HL-60 (cell line): ENCODE data around the gene CGA.

Experiments used
- DNase-seq, 2 experiments: peaks; one replicate each; pipeline ENCODE4 v3.0.0-alpha.2; 2010 to 2020; ENCODE audit warnings: low read depth in 1 of 2, low spot score in 1 of 2
- H3K27ac ChIP-seq: fragments of 250-450 bp; sonication (Bioruptor Pico); replicated peaks from 2 replicates; pipeline ENCODE4 v1.5.1; 2020; ENCODE audit warnings: mild to moderate bottlenecking, moderate library complexity
- H3K27me3 ChIP-seq: fragments of 250-450 bp; sonication (Bioruptor Pico); 2 replicates; pipeline ENCODE4 v1.5.1; 2021; ENCODE audit warnings: mild to moderate bottlenecking, moderate library complexity; ENCODE audit not compliant: insufficient read depth, poor library complexity, severe bottlenecking
- H3K4me3 ChIP-seq: replicated peaks from 2 replicates; pipeline ENCODE4 v1.5.1; 2011; ENCODE audit warnings: mild to moderate bottlenecking, control low read depth, low read length; ENCODE audit not compliant: insufficient read depth
- GABPA ChIP-seq: IDR thresholded peaks from 2 replicates; pipeline ENCODE4 v1.6.1; 2012; ENCODE audit warnings: low read depth
- POLR2AphosphoS5 ChIP-seq: IDR thresholded peaks from 2 replicates; pipeline ENCODE4 v1.6.1; 2012; ENCODE audit warnings: low read depth
- SPI1 ChIP-seq: IDR thresholded peaks from 2 replicates; pipeline ENCODE4 v1.6.1; 2012; ENCODE audit warnings: low read depth, mild to moderate bottlenecking, borderline replicate concordance
- TF ChIP-seq, protein P1 (sequence below): IDR thresholded peaks from one replicate; pipeline ENCODE4 v1.5.1; 2011; ENCODE audit warnings: low read length, control low read depth, inconsistent platforms; ENCODE audit not compliant: insufficient read depth
- TF ChIP-seq, protein P2 (sequence below): IDR thresholded peaks from 2 replicates; pipeline ENCODE4 v1.6.1; 2012; ENCODE audit warnings: low read depth; ENCODE audit not compliant: insufficient replicate concordance

CGA gene

DNA sequence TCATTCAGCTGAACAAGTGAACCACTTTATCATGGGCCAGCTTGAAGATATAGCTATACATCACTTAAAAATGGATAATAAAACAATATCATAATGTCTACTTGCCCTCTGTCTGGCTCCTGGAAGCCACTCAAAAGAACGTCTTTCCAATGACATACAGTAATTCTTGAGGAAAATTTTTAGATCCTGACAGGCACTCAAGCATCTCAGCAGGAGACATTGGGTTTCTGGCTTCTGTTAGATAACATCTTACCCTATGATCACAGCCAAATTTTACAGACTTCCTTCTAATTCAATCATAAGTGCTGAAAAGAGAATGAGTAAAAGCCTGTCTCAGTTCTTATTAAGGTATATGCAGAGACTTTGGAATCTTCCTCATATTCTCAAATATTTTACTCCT, 330 bp downstream of the CGA start:
- no peak overlapping the region for H3K4me3 ChIP-seq
- no peak overlapping the region for H3K27ac ChIP-seq
- no peak for DNase-seq
- H3K27me3 ChIP-seq: peaks cover 6% of the 10 kb centered on the region
- TF ChIP-seq, protein P1, sequence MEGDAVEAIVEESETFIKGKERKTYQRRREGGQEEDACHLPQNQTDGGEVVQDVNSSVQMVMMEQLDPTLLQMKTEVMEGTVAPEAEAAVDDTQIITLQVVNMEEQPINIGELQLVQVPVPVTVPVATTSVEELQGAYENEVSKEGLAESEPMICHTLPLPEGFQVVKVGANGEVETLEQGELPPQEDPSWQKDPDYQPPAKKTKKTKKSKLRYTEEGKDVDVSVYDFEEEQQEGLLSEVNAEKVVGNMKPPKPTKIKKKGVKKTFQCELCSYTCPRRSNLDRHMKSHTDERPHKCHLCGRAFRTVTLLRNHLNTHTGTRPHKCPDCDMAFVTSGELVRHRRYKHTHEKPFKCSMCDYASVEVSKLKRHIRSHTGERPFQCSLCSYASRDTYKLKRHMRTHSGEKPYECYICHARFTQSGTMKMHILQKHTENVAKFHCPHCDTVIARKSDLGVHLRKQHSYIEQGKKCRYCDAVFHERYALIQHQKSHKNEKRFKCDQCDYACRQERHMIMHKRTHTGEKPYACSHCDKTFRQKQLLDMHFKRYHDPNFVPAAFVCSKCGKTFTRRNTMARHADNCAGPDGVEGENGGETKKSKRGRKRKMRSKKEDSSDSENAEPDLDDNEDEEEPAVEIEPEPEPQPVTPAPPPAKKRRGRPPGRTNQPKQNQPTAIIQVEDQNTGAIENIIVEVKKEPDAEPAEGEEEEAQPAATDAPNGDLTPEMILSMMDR: no peak
- no peak for TF ChIP-seq GABPA
- TF ChIP-seq SPI1: no peak
- no peak for TF ChIP-seq POLR2AphosphoS5
- TF ChIP-seq, protein P2, sequence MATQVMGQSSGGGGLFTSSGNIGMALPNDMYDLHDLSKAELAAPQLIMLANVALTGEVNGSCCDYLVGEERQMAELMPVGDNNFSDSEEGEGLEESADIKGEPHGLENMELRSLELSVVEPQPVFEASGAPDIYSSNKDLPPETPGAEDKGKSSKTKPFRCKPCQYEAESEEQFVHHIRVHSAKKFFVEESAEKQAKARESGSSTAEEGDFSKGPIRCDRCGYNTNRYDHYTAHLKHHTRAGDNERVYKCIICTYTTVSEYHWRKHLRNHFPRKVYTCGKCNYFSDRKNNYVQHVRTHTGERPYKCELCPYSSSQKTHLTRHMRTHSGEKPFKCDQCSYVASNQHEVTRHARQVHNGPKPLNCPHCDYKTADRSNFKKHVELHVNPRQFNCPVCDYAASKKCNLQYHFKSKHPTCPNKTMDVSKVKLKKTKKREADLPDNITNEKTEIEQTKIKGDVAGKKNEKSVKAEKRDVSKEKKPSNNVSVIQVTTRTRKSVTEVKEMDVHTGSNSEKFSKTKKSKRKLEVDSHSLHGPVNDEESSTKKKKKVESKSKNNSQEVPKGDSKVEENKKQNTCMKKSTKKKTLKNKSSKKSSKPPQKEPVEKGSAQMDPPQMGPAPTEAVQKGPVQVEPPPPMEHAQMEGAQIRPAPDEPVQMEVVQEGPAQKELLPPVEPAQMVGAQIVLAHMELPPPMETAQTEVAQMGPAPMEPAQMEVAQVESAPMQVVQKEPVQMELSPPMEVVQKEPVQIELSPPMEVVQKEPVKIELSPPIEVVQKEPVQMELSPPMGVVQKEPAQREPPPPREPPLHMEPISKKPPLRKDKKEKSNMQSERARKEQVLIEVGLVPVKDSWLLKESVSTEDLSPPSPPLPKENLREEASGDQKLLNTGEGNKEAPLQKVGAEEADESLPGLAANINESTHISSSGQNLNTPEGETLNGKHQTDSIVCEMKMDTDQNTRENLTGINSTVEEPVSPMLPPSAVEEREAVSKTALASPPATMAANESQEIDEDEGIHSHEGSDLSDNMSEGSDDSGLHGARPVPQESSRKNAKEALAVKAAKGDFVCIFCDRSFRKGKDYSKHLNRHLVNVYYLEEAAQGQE: no peak

DNA sequence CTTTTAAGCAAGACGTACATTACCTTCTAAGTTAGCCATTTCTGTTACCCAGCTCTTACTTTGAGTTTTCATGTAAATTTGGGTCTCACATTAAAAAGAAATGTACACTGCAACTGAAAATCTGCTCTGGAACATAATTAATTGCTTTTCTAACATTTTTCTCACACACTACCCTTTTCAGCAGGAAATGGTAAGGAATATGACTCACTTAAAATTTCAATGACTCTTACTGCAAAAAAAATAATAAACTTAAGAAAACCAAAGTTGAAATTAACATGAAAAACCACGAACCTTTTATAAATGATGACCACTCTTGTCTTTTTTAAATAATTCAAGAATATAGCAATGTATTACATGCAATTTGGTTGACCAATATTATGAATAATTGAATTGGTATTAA, 1.3 kb downstream of the CGA start:
- peaks cover 2% of the 10 kb centered on the region for H3K27me3 ChIP-seq
- TF ChIP-seq SPI1: no peak
- TF ChIP-seq, protein P1: no peak
- no peak for TF ChIP-seq GABPA
- no peak for TF ChIP-seq POLR2AphosphoS5
- TF ChIP-seq, protein P2: no peak
- no peak overlapping the region for H3K4me3 ChIP-seq
- DNase-seq: no peak
- H3K27ac ChIP-seq: no peak overlapping the region

DNA sequence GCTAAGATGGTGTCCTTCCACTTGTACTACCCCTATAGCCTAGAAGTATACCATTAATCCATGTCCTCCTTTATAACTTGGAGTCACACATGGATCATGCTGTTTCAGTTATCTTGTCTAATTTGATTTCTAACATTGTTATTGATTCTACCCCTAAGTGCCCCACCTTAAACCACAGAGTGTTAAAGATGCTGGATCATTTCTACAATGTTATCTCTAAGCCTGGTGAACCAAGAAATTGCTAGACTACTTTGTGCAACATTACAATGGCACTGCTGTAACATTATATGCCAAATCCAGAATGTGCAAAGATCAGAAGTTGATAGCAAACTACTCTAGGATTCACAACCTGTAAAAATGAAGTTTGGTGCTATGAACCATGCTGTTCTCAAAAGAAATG, 1.7 kb downstream of the CGA start:
- H3K27ac ChIP-seq: no peak overlapping the region

More for the DNA sequence above, 1.7 kb downstream of the CGA start:
- no peak for DNase-seq
- H3K27me3 ChIP-seq: peaks cover 2% of the 10 kb centered on the region
- H3K4me3 ChIP-seq: no peak overlapping the region
- TF ChIP-seq SPI1 (no peak), POLR2AphosphoS5 (no peak), GABPA (no peak)
- TF ChIP-seq, protein P1: no peak
- TF ChIP-seq, protein P2: no peak
